K562 (cell line): ENCODE measurements around the gene MBOAT1. TPM values are rescaled to one million over a fixed set of nuclear protein-coding genes. Genes with fewer than 3 reads are reported as not detected.

Experiments used
- ARNT ChIP-seq, 2 experiments: fragments of 450-650 bp; IDR thresholded peaks; 2 replicates each; pipeline ENCODE4 v1.6.1; 2016; ENCODE audit warnings: mild to moderate bottlenecking in 1 of 2
- KDM1A ChIP-seq, 2 experiments: fragments of 450-650 bp; IDR thresholded peaks; 2 replicates each; pipeline ENCODE4 v1.6.1; 2016; ENCODE audit warnings: mild to moderate bottlenecking in 2 of 2
- MTA2 ChIP-seq: fragments of 450-650 bp; IDR thresholded peaks from 2 replicates; pipeline ENCODE4 v1.6.1; 2016; ENCODE audit warnings: low read depth
- POLR2A ChIP-seq: fragments of 450-650 bp; conservative IDR thresholded peaks from 2 replicates; pipeline ENCODE4 v1.6.1; 2016
- POLR3G ChIP-seq: IDR thresholded peaks from 2 replicates; pipeline ENCODE4 v1.6.1; 2011; ENCODE audit not compliant: insufficient read length, insufficient replicate concordance; ENCODE audit errors: extremely low read depth
- RAD21 ChIP-seq, 2 experiments: fragments of 250-450 bp in 1 of 2; fragments of 450-650 bp in 1 of 2; sonication (Bioruptor Pico) in 1 of 2; formaldehyde crosslinking in 1 of 2; IDR thresholded peaks in 1 of 2; conservative IDR thresholded peaks in 1 of 2; 2 replicates each; pipeline versions ENCODE4 v1.4.0 to v1.8.0; 2020 to 2022; ENCODE audit warnings: mild to moderate bottlenecking in 2 of 2, moderate library complexity in 1 of 2
- SREBF1 ChIP-seq: fragments of 150-350 bp; IDR thresholded peaks from 2 replicates; pipeline ENCODE4 v1.6.1; 2014; ENCODE audit warnings: antibody characterized with exemption, low read depth, low read length, borderline replicate concordance
- ZFP1 ChIP-seq: fragments of 450-650 bp; formaldehyde crosslinking; IDR thresholded peaks from 2 replicates; pipeline ENCODE4 v1.4.0; 2020; ENCODE audit warnings: mild to moderate bottlenecking, mixed read lengths
- ZNF12 ChIP-seq: sonication (generic); formaldehyde crosslinking; IDR thresholded peaks from 2 replicates; pipeline ENCODE4 v1.4.0; 2020; ENCODE audit warnings: mild to moderate bottlenecking, missing genetic modification reagents
- ZNF696 ChIP-seq: fragments of 250-450 bp; sonication (Bioruptor Pico); conservative IDR thresholded peaks from 2 replicates; pipeline ENCODE4 v1.4.0; 2020; ENCODE audit warnings: mild to moderate bottlenecking, moderate library complexity
- ZNF79 ChIP-seq: fragments of 250-450 bp; sonication (Bioruptor Pico); IDR thresholded peaks from 2 replicates; pipeline ENCODE4 v1.4.0; 2020; ENCODE audit warnings: low read depth, mild to moderate bottlenecking, moderate library complexity
- polyA plus RNA-seq, 8 experiments: library from polyadenylated mRNA; depleted of rRNA in 4 of 8; stranded (reverse) in 5 of 8; unstranded in 3 of 8; fragments of >200 nt; fragmentation: Nextera tagmentation in 2 of 8; fragmentation: Illumina TruSeq in 1 of 8; extraction: Ambion mirVana in 2 of 8; extraction: Trizol in 1 of 8; gene quantifications; 2 replicates each; pipeline versions ENCODE4 v1.2.1 to v1.2.3, GENCODE V29; 2011 to 2014; ENCODE audit warnings: inconsistent platforms in 1 of 8, missing spikeins in 1 of 8
- total RNA-seq, 7 experiments: library from RNA; depleted of rRNA in 6 of 7; stranded (reverse); fragments of >200 nt in 6 of 7; fragmentation: Illumina TruSeq in 2 of 7; extraction: Trizol in 2 of 7; gene quantifications; 2 replicates each; pipeline versions ENCODE4 v1.2.1 to v1.2.3, GENCODE V29; 2011 to 2021; ENCODE audit warnings: low replicate concordance in 1 of 7
- TF ChIP-seq, protein P1 (sequence below), 2 experiments: fragments of 450-650 bp in 1 of 2; sonication (generic) in 1 of 2; formaldehyde crosslinking in 1 of 2; IDR thresholded peaks; 2 replicates each; pipeline versions ENCODE4 v1.7.1 to v1.9.0; 2016 to 2022; ENCODE audit warnings: inconsistent platforms in 1 of 2, mild to moderate bottlenecking in 1 of 2, missing genetic modification reagents in 1 of 2
- TF ChIP-seq, protein P2 (sequence below): sonication (generic); formaldehyde crosslinking; IDR thresholded peaks from 2 replicates; pipeline ENCODE4 v1.4.0; 2020; ENCODE audit warnings: mild to moderate bottlenecking, missing genetic modification reagents
- TF ChIP-seq, protein P3 (sequence below): fragments of 450-650 bp; formaldehyde crosslinking; IDR thresholded peaks from 2 replicates; pipeline ENCODE4 v1.4.0; 2020; ENCODE audit warnings: mild to moderate bottlenecking, mixed read lengths
- TF ChIP-seq, protein P4 (sequence below): fragments of 250-450 bp; sonication (Bioruptor Pico); IDR thresholded peaks from 2 replicates; pipeline ENCODE4 v1.8.0; 2021; ENCODE audit warnings: moderate library complexity, mild to moderate bottlenecking, inconsistent platforms

The MBOAT1 gene
- total and polyA plus RNA-seq, 9 of the 15 experiments (the other 6 are each of a cell fraction or from before 2014, with no cell fraction given) = 0.13 to 16.5 (median 10.3) TPM

DNA sequence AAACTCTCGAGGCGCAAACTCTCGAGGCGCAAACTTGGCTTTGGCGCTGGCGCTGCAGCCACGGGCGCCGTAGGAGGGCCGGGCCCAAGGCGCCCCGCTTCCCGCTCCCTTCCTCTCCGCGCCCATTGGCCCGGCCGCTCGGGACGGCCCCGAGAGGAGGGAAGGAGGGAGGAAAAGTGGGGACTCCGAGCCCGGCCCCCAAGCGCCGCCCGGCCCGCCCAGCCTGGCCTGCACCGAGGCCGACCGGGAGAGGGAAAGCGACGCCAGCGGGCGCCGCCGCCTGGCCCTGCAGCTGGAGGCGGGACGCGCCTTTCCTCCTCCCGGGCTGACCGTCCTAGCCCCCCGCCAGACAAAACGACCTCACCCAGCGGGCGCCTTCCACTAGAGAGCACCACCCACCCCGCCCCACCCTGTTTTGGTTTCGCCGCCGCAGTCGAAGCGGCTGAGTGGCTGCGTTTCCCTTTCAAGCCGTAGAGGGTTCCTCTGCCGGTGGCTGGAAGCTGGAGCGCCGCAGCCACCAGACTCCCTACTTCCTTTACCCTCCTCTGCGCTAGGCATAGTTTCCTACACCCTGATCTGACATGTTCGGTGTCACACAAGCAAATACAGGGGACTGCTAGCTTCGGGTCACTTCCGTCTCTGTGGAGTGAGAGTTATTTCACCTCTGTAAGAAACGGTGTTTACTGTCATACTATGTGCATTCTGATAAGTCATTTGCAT, at the start of gene MBOAT1 (continued):
- TF ChIP-seq, protein P1, sequence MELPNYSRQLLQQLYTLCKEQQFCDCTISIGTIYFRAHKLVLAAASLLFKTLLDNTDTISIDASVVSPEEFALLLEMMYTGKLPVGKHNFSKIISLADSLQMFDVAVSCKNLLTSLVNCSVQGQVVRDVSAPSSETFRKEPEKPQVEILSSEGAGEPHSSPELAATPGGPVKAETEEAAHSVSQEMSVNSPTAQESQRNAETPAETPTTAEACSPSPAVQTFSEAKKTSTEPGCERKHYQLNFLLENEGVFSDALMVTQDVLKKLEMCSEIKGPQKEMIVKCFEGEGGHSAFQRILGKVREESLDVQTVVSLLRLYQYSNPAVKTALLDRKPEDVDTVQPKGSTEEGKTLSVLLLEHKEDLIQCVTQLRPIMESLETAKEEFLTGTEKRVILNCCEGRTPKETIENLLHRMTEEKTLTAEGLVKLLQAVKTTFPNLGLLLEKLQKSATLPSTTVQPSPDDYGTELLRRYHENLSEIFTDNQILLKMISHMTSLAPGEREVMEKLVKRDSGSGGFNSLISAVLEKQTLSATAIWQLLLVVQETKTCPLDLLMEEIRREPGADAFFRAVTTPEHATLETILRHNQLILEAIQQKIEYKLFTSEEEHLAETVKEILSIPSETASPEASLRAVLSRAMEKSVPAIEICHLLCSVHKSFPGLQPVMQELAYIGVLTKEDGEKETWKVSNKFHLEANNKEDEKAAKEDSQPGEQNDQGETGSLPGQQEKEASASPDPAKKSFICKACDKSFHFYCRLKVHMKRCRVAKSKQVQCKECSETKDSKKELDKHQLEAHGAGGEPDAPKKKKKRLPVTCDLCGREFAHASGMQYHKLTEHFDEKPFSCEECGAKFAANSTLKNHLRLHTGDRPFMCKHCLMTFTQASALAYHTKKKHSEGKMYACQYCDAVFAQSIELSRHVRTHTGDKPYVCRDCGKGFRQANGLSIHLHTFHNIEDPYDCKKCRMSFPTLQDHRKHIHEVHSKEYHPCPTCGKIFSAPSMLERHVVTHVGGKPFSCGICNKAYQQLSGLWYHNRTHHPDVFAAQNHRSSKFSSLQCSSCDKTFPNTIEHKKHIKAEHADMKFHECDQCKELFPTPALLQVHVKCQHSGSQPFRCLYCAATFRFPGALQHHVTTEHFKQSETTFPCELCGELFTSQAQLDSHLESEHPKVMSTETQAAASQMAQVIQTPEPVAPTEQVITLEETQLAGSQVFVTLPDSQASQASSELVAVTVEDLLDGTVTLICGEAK (IDR thresholded peaks at IDR 0.05) = peak; percentile 52; the same call in 1 of the 2 replicates
- TF ChIP-seq, protein P1 (CRISPR knock-in tag; IDR thresholded peaks at IDR 0.05) = no peak
- TF ChIP-seq MTA2 = no peak
- no peak for TF ChIP-seq ZNF79 (CRISPR knock-in tag)
- no peak for TF ChIP-seq KDM1A (IDR thresholded peaks at IDR 0.05)
- TF ChIP-seq, protein P2, sequence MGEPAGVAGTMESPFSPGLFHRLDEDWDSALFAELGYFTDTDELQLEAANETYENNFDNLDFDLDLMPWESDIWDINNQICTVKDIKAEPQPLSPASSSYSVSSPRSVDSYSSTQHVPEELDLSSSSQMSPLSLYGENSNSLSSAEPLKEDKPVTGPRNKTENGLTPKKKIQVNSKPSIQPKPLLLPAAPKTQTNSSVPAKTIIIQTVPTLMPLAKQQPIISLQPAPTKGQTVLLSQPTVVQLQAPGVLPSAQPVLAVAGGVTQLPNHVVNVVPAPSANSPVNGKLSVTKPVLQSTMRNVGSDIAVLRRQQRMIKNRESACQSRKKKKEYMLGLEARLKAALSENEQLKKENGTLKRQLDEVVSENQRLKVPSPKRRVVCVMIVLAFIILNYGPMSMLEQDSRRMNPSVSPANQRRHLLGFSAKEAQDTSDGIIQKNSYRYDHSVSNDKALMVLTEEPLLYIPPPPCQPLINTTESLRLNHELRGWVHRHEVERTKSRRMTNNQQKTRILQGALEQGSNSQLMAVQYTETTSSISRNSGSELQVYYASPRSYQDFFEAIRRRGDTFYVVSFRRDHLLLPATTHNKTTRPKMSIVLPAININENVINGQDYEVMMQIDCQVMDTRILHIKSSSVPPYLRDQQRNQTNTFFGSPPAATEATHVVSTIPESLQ (CRISPR knock-in tag) = 0 out of 2 replicates have a peak, but pooled peaks have one; percentile 50
- no peak; a peak in 1 of 4 replicates for TF ChIP-seq ARNT (IDR thresholded peaks at IDR 0.05)
- TF ChIP-seq, protein P3, sequence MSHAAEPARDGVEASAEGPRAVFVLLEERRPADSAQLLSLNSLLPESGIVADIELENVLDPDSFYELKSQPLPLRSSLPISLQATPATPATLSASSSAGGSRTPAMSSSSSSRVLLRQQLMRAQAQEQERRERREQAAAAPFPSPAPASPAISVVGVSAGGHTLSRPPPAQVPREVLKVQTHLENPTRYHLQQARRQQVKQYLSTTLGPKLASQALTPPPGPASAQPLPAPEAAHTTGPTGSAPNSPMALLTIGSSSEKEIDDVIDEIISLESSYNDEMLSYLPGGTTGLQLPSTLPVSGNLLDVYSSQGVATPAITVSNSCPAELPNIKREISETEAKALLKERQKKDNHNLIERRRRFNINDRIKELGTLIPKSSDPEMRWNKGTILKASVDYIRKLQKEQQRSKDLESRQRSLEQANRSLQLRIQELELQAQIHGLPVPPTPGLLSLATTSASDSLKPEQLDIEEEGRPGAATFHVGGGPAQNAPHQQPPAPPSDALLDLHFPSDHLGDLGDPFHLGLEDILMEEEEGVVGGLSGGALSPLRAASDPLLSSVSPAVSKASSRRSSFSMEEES (CRISPR knock-in tag) = no peak
- 0 out of 2 replicates have a peak, but pooled peaks have one; percentile 48 for TF ChIP-seq SREBF1
- no peak for TF ChIP-seq ZNF12
- peak; percentile 71 for TF ChIP-seq POLR2A
- no peak for TF ChIP-seq POLR3G
- TF ChIP-seq RAD21 (CRISPR knock-in tag; conservative IDR thresholded peaks at IDR 0.05 in 1 of 2, IDR thresholded peaks at IDR 0.05 in 1 of 2) = peak; percentile 38 to 49; a peak in 3 of 4 replicates
- TF ChIP-seq, protein P4, sequence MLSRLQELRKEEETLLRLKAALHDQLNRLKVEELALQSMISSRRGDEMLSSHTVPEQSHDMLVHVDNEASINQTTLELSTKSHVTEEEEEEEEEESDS (CRISPR knock-in tag) = no peak
- TF ChIP-seq ZNF696 (CRISPR knock-in tag) = no peak
- TF ChIP-seq ZFP1 (CRISPR knock-in tag) = no peak
